ENCODE results near the gene CCR6.

- TF ChIP-seq POLR2AphosphoS5 (IDR thresholded peaks at IDR 0.05; ENCODE audit: low read depth, low read length), result no peak
- TF ChIP-seq ZNF274 (IDR thresholded peaks at IDR 0.05; ENCODE audit: borderline replicate concordance, extremely low read depth, low read length), result no peak
- no peak for TF ChIP-seq CTCF (IDR thresholded peaks at IDR 0.05; ENCODE audit: control extremely low read depth in 1 of 3, insufficient read depth in 1 of 3, low read depth in 1 of 3, low read length in 3 of 3)
- no peak for TF ChIP-seq POLR2A (IDR thresholded peaks at IDR 0.05; ENCODE audit: control extremely low read depth in 1 of 2, low read depth in 2 of 2, low read length in 2 of 2)
- no peak for TF ChIP-seq EZH2 (IDR thresholded peaks at IDR 0.05; ENCODE audit: low read depth, low read length, severe bottlenecking)
- TF ChIP-seq, protein P1, sequence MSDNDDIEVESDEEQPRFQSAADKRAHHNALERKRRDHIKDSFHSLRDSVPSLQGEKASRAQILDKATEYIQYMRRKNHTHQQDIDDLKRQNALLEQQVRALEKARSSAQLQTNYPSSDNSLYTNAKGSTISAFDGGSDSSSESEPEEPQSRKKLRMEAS (IDR thresholded peaks at IDR 0.05), result no peak
- TF ChIP-seq, protein P2, sequence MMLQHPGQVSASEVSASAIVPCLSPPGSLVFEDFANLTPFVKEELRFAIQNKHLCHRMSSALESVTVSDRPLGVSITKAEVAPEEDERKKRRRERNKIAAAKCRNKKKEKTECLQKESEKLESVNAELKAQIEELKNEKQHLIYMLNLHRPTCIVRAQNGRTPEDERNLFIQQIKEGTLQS (IDR thresholded peaks at IDR 0.05; ENCODE audit: insufficient read depth, low read depth, low read length), result no peak
- no peak for TF ChIP-seq EP300 (IDR thresholded peaks at IDR 0.05; ENCODE audit: borderline replicate concordance in 1 of 2, low read depth in 2 of 2, low read length in 2 of 2)
- no peak for TF ChIP-seq TAF1 (IDR thresholded peaks at IDR 0.05; ENCODE audit: low read depth, low read length)
- TF ChIP-seq SIRT6 (IDR thresholded peaks at IDR 0.05; ENCODE audit: low read length), result no peak
- TF ChIP-seq SRF (IDR thresholded peaks at IDR 0.05; ENCODE audit: low read depth, low read length), result no peak
- TF ChIP-seq MAFK (IDR thresholded peaks at IDR 0.05; ENCODE audit: low read depth, low read length), result no peak
- no peak for TF ChIP-seq SP2 (IDR thresholded peaks at IDR 0.05; ENCODE audit: low read length)
- no peak for TF ChIP-seq HDAC2 (IDR thresholded peaks at IDR 0.05; ENCODE audit: borderline replicate concordance in 1 of 2, low read depth in 2 of 2, low read length in 2 of 2)
Measured at GRCh38 chr6:167094436-167094819, 28.5 kb upstream of the CCR6 start.

All from H1 (cell line).